KG1 (cell line): Measurements from ENCODE around the gene COL15A1.
"Not testable (repeated sequence)": the region's sequence is repeated elsewhere in the genome, so short reads cannot be mapped to it uniquely, and the experiment has no call there.

ENCODE experiments used
- DNase-seq: peaks from one replicate; lab custom pipeline; 2025; lab: John Stamatoyannopoulos, UW

COL15A1 gene

DNA sequence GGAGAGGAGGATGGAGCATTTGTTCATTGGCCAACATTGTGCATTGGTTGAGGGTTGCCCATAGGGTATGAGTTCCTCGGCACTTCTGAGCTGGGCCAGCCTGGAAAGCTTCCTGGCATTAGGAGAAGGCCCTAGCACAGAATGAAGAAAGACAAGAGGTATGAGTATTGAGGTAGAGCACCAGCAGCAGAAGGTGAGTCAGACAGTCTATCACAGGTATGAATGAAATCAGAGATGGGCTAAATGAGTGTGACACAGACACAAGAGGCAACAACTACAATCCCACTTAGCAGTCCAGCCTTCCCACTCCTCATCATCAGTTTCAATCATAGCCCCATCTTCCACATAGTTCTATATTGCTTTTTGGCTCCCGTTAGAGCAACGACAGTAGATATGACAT, 135.8 kb downstream of the COL15A1 start:
- no peak for DNase-seq

DNA sequence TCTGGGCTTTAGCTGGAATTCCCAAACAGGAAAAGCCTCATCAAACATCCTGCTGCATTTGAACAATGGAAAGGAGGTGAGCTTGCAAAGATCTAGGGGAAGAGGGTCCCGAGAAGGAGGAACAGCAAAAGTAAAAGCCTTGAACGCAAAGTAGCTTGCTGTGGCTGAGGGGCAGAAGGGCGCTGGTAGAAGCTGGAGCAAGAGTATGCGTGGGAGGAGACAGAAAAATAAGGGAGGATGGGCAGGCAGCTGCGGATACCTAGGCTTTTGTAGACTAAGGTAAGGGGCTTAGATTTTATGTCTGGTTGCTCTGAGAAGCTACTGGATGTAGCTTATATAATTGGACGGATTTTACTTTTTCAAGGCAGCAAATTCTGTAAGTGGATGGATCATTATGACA, 139.3 kb downstream of the COL15A1 start:
- DNase-seq, result no peak

DNA sequence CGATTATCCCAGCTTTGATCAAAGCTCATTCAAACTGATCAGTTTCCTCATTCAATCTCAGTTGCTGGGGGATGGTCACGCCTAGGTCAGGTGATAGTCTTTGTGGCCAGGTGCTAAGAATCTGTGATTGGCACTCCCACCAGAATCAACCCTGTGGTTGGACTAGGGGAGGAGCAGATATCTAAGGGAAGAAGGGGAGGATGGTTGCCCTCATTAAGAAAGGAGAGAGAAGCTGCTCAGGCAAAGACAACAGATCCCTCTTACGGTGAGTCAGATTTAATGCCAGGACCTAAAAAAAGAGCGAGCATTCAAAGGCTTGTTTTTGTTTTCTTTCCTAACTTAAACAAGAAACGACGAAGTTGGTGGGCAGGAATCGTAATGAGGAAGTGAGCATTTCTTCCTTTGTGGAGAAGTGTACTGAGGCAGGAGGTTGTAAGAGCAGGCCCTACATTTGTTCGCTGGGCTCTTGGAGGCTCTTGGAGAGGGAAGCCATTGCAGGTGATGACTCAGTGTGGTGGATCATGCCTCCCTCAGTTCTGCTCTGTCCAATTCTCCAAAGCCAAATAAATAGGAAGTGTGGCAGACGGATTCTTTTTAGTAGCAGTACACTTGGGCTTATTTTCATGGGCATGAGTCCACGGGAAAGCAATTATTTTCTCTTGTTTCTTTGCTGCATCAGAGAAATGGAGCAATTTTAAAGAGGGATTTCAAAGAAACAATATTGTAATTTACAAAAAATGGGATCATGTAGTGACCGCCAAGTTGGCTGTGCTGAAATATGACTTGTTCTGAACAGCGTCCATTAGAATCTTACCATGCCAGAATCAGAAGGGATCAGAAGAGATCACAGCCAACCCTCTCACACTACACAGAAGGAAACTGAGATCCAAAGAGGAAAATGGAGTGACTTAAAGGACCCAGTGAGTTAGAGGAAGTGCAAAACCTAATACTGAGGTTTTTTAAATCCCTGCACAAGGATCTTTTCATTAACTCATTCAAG, 142.5 kb downstream of the COL15A1 start:
- no peak for DNase-seq

DNA sequence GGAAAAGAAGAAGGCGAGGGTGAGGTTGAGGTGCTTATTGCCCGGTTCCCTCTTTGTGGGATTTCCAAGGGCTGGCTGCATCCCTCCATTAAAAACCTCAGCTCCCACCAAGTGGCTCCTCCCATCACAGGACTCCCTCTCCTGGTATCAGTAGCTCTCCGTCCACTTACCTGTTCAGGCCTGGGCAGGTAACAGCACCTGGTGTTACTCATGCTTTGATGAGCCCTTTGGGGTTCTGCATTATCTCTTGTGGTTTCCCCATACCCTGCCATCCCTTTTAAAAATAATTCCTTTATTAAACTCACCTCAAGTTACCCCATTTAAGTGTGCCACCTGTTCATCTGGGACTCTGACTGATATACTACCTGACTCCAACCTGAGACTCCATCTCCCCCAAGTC, 143.8 kb downstream of the COL15A1 start:
- no peak for DNase-seq

DNA sequence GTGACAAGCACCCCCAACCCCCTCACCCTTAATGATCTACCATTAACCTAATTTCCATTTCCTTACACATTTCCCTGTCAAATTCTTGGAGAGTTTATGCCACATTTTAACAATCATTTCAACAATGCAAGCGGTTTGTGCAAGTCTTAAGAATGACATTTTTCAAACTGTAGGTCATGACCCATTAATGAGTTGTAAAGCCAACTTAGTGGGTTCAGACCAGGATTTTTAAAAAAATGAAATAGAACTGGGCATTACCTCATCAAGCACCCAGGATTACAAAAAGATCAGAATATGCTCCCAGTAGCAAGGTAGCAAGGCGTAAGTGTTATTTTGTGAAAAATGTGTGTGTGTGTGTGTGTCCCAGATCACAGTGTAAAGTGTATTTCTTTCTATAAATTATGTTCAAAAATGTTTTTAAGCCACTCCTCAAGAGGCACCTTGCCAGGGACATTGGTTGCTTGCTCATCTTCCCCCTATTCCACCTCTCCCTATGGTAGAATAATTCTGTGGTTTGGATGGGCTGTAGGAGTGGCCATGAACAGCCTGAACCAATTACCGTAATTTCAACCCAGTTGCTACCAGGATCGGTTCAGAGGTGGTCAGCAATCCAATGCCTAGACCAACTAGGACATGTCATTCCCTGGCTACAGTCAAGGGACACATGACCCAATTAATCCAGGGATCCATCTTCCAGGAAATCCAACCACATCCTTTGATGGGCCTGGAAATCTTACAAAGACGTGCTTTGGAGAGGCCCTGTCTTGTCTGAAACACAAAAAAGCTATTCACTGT, 146.8 kb downstream of the COL15A1 start:
- no peak for DNase-seq

DNA sequence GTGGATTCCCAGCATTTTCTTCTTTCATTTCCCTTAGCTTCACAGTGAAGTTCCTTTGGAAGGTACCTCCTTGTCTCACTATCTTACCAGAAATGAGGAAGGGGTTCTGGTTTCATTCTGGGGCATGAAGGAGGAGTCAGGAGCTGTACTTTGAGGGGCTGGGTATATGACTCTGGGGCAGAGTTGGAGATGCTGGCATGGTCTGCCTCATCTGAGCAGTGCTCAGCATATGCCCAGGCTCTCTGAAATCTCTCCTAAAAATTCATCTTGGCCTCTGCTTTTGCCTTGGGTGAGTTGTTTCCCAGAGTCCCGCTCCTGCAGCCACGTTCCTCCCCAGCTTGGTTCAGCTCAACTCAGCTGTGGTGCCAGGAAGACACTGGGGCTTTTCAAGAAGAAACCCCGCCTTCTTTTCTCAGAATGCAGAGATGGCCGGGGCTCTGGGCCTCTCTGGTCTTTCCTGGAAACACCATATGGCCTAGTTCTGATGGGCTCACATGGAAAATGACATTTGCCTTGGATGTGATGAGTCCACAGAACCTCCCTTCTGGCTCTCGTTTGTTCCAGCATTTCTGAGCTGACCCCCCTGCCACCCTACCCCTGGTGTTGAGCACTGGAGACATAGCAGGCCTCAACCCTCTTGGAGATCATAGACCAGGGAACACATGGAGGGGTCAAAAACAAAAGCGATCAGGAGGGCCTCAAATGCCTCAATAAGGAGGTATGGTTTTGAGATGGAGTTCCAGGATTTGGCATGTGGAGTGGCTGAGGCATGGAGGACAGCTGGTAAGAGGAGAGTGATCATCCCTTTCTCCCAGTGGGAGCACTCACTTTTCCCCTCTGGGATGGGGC, 149.2 kb downstream of the COL15A1 start:
- no peak for DNase-seq

DNA sequence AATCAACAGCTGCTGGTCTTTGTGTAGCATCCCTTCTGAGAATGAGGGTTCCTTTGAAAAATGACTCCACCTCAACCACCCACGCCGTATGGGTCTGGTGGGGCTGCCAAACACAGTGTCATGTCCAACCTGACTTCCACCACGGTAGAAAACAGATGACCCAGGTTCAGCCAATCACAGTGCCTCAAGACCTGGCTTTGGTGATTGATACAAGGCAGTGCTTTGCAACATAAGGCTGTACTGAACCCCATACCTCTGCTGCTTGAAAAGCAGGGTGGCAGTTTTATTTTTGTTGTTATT, 149.7 kb downstream of the COL15A1 start:
- no peak for DNase-seq

DNA sequence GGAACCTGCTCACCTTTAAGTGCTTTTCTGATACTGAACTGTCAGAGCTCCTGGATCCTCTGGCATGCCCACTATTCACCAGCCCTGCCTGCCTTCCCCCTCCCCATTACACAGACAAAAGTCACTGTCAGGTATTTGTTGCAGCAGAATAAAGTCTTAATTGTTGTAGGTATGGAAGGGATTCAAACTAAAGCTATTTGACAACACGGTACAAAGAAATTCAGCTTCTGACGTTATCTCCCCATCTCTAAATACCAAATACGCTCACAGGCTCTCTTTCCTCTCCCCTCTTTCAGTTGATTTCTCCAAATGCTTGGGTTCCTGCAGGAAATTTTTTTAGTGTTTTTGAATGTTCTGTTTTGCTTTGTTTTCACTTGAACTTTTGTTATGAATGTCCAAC, 151.9 kb downstream of the COL15A1 start:
- no peak for DNase-seq

DNA sequence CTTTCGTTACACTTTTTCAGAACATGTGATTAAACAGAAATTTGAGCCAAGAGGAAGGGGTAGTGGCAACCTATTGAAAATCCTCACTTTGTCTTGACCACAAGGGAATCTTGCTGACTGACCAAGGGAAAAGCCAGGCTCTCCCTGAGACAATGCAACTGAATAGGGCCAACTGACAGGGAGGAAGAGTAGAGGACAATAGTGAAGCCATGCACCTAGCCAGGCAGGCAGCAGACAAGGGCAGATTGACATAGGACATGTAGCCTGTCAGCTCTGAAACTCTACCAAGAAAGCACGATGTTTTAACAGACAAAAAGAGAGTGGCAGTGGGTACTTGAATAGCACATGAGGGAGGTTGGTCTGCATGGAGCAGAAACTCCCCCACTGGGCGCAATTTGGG, 152.7 kb downstream of the COL15A1 start:
- DNase-seq, result no peak

DNA sequence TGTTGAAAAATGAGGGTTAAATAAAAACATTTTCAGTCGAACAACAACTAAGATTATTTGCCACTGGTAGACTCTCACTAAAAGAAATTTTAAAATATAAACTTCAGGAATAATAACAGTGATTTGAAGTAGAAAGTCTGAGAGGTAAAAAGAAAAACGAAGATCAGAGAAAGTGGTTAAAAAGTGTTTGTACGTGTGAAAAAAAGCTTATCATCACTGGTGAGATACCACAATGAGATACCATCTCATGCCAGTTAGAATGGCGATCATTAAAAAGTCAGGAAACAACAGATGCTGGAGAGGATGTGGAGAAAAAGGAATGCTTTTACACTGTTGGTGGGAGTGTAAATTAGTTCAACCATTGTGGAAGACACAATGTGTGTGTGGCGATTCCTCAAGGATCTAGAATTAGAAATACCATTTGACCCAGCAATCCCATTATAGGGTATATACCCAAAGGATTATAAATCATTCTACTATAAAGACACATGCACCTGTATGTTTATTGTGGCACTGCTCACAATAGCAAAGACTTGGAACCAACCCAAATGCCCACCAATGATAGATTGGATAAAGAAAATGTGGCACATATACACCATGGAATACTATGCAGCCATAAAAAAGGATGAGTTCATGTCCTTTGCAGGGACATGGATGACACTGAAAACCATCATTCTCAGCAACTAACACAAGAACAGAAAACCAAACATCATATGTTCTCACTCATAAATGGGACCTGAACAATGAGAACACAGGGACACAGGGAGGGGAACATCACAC, 156.3 kb downstream of the COL15A1 start:
- not testable (repeated sequence) for DNase-seq

DNA sequence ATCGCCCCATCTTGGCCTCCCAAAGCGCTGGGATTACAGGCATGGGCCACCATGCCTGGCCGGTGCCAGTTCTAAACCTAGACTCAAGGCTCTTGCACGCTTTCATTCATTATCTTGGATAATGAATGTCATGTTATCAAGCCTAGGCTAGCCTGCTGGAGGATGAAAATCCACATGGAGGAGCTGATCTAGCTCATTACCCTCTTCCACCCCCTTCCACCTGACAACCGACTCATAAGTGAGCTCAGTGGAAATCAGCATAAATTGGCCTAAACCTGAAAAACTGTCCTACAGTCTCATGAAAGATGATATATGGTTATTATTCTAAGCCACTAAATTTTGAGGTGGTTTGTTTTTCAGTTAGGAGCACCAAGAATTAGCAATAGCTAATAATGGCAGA, 157.6 kb downstream of the COL15A1 start:
- DNase-seq, result no peak

DNA sequence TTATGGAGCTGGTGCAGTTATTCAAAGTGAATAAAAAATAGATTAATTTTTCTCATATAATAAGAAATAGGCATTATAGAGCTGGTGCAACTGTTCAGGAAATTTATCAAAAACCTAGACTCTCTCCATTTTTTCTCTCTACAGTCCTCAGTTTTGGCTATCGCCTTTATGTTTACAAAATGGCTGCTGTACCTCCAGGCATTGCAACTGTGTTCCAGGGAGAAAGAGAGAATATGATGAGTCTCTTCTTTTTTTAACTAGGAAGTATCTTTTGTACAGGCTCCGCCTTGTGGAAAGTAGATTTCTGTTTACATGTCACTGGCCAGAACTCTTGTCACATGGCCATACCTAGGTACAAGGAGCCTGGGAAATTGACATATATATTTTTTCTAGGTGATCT, 158.1 kb downstream of the COL15A1 start:
- DNase-seq, result no peak

DNA sequence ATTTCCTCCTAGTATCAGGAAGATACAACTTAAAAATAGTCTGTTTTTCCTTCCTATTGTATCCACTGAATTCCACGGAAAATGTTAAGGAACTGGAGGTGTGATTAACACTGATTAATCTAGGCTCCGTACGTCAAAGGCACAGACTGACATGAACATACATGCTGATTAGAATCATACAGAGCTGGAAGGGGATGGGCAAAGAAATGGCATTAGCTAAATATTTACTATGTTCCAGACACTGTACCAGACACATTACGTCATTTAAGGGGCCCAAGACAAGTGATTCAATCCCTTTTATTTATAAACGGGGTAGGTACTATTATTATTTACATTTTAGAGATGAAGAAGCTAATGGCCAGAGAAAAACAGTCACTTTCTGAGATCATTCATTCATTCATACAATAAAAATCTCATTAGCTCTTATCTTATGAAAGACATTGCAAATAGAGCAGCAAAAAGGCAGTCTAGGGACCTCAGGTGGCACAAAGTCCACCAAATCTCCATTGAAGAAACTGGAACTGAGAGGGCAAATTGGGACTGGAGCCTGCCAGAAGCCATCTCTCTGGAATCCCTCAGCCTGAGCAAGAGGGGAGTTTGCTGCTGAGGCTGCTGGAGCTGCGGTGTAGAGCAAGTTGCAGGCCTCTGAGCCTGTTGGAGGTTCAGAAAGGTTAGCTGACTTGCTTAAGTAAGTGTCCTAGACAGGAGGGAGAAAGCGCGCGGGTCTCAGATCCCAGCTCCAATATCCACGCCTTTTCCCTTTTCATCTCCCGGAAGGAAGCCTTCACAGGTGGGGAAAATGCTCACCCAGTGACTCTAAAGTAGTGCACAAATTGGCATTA, 159.6 kb downstream of the COL15A1 start:
- DNase-seq, result no peak

DNA sequence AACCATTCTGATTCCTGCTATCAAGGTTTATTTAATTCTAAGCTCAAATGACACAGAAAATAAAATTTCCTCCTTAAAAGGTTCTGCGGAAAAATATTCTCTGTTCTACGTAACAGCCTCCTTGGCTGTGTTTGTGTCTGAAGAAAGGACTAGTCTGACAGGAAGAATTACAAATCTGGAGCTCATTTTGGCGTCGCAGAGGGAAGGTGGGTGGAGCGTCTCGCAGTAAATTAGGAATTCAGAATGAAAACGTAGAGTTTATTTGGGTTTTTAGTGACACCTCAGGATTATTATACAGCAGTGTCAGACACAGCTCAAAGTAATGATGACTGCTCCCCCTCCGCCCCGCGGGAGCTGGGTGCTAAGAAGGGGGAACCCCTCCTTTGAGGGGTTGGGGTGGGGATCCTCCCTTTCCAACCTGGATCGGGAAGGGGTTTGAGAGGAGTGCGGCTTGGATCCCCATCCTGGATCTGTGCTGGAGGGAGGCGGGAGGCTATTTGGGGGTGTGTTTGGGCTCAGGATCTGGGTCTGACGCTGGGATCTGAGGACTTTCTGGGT, 160.3 kb downstream of the COL15A1 start:
- DNase-seq, result no peak

DNA sequence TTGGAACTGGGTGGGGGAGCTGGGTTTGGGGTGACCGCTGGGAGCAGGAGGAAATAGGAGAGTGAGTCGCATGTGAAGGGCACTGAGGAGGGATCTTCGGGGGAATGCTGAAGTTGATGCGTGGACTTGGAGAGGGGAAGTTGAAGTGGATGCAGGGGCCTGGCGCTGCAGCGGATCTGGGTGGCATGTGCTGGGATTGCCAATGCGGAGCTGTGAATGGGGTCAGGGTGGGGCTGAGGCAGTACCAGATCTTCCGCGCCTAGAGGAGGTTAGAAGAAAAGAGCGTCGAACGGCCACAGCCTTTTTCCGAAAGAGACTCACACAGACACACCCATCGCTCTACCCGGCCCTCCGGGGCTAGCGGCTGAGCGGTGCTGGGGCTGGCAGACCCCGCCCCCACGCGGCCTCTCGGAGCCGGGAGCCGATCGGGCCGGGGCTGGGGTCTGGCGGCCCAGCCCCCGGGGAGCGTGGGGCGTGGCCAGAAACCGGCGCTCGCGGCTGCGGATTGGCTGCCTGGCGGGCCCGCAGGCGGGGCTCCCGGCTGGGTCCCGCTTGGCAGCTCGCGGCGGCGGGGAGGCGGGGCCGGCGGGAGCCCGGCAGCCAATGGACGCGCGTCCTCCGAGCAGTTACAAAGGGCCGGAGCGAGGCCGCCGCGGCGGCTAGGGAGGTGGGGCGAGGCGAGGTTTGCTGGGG, 160.9 kb downstream of the COL15A1 start, which contains the start of gene TGFBR1:
TSS of gene TGFBR1 (plus strand) at position 655 of the 693 bp plus-strand sequence. CDS start 93 bp downstream, outside the sequence.
- peak; percentile 92 for DNase-seq

DNA sequence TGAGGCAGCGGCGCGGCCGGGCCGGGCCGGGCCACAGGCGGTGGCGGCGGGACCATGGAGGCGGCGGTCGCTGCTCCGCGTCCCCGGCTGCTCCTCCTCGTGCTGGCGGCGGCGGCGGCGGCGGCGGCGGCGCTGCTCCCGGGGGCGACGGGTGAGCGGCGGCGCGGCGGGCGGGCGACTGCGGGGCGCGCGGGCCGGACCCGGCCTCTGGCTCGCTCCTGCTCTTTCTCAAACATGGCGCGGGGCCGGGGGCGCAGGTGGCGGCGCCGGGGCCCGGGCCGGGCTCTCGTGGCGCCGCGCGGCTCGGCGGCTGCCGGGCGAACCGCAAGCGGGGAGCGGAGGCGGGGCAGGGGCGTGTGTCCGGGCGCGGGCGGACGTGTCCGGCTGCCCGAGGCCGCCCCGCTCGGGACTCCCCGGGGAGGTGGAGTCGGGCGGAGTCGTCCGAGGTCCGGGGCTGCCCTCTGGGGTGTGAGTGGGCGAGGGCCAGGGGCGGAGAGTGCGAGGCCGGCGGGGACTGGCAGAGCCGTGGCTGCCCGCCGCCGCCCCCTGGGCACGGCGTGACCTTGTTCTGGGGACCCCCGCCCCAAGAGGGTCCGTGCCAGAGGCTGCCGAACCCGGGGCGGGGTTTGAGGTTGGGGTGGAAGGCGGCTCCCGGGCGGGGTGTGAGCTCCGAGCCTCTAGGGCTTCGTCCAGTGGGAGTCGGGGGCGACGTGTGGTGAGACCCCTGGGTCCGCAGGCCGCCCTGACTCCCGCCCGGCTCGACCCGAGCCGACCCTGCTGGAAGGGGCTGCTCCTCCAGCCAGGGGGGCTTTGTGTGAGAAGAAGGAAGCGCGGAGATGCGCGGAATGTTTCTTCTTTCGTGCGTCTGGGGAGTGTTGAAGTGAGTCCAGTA, 161.7 kb downstream of the COL15A1 start:
- no peak for DNase-seq

DNA sequence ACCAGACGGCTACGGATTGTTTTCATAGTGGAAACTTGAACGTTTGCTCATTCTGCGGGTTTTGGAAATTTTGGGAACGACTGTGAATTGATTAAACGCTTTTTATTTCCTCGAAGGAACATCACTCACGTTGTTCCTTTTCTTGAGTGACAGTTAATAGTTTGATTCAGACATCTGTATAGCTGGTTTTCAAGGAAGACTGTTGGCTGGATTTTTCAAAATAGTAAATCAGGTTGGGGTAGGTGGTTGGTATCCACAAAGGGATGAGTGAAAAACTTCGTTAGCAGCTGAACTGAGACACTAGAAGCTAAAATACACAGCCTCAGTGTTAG, 162.3 kb downstream of the COL15A1 start:
- DNase-seq, result no peak

DNA sequence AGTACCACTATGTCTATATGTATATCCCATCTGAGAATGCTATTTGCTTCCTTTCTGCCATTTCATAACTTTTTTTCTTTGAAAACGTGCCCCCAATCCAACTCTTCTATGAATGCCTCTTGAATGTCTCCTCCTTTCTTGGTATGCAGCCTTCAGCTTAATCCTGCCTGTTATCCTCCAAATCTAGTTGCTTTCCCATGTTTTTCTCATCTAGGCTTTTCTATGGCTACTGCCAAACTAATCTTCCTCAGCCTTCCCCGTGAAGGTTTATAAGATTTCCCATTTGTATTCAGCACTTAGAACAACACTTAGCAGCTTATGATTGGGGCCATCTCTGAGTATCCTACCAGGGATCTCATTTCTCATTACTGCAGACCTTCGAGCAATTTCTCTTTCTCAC, 163.7 kb downstream of the COL15A1 start:
- no peak for DNase-seq

DNA sequence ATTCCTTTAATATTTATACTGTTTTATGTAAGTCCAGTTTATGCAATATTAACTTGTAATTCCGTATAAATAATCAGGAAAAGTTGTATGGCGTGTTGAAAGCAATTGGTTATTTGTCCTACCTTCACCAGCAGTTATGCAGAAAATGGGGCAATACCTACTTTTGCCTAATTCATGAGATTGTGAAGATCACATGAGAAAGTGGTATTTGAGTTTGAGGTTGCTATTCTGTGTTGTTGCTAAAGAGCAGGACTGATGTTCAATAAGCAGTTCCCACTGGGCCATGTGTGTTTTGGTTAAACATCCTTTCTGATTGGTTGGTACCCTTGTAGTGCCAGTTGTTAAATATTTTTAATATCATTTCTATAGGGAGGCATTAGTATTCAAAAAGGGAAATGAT, 164.4 kb downstream of the COL15A1 start:
- no peak for DNase-seq
